Suprapubic skin (tissue), 4 donors: ENCODE measurements around the gene FAM83B.

Source experiments
- EP300 ChIP-seq: sonication (generic); formaldehyde crosslinking; IDR thresholded peaks from one replicate; pipeline ENCODE4 v1.6.1; 2017; ENCODE audit warnings: antibody characterized with exemption
- POLR2A ChIP-seq, 2 donors: fragments of 450-650 bp; IDR thresholded peaks; one replicate each; pipeline ENCODE4 v1.6.1; 2017; ENCODE audit warnings: antibody characterized with exemption in 2 of 2, mild to moderate bottlenecking in 2 of 2, moderate library complexity in 2 of 2
- POLR2AphosphoS5 ChIP-seq, 3 donors: sonication (generic); formaldehyde crosslinking; IDR thresholded peaks; one replicate each; pipeline ENCODE4 v1.6.1; 2017; ENCODE audit warnings: antibody characterized with exemption in 3 of 3

GRCh38 chr6:54864272-54864671 lies 17.7 kb downstream of the FAM83B start:
- TF ChIP-seq POLR2AphosphoS5 (IDR thresholded peaks at IDR 0.05) (no peak), EP300 (no peak), POLR2A (IDR thresholded peaks at IDR 0.05) (no peak)
